HG02938 (cell line): ENCODE measurements around the gene CAMSAP1.

ENCODE experiments used
- ATAC-seq: cut with Tn5 transposase; IDR thresholded peaks from one replicate; pipeline ENCODE4 v1.9.1; 2021; ENCODE audit warnings: mild to moderate bottlenecking, moderate library complexity; ENCODE audit not compliant: unreplicated experiment

CAMSAP1 gene

GRCh38 chr9:135817951-135818717 lies 89.2 kb downstream of the CAMSAP1 start:
- no peak for ATAC-seq

- ATAC-seq: no peak
These were observed 90.7 kb downstream of the CAMSAP1 start for GRCh38 chr9:135816651-135816970.

GRCh38 chr9:135815830-135816650 lies 91.3 kb downstream of the CAMSAP1 start:
- ATAC-seq: no peak

GRCh38 chr9:135815413-135815812 lies 91.9 kb downstream of the CAMSAP1 start:
- no peak for ATAC-seq

GRCh38 chr9:135814421-135815095 lies 92.8 kb downstream of the CAMSAP1 start:
- ATAC-seq: no peak

GRCh38 chr9:135813671-135814290 lies 93.6 kb downstream of the CAMSAP1 start:
- ATAC-seq: no peak

- ATAC-seq: no peak
These were observed 94.4 kb downstream of the CAMSAP1 start for GRCh38 chr9:135812961-135813360.

GRCh38 chr9:135811801-135812200 lies 95.5 kb downstream of the CAMSAP1 start:
- no peak for ATAC-seq

- ATAC-seq: no peak
These were observed 96.4 kb downstream of the CAMSAP1 start for GRCh38 chr9:135810806-135811575.

GRCh38 chr9:135809166-135809565 lies 98.2 kb downstream of the CAMSAP1 start:
- no peak for ATAC-seq

GRCh38 chr9:135805422-135806022 lies 101.8 kb downstream of the CAMSAP1 start:
- ATAC-seq: no peak

GRCh38 chr9:135804581-135805421 lies 102.5 kb downstream of the CAMSAP1 start:
- no peak for ATAC-seq

GRCh38 chr9:135803441-135803840 lies 103.9 kb downstream of the CAMSAP1 start:
- no peak for ATAC-seq

GRCh38 chr9:135802876-135803419 lies 104.4 kb downstream of the CAMSAP1 start:
- no peak for ATAC-seq

GRCh38 chr9:135801070-135801469 lies 106.3 kb downstream of the CAMSAP1 start:
- no peak for ATAC-seq

- no peak for ATAC-seq
These were observed 108.1 kb downstream of the CAMSAP1 start for GRCh38 chr9:135799261-135799660.

GRCh38 chr9:135798263-135798585 lies 109.1 kb downstream of the CAMSAP1 start:
- no peak for ATAC-seq

GRCh38 chr9:135797507-135798262 lies 109.7 kb downstream of the CAMSAP1 start:
- ATAC-seq: no peak
